Right kidney (tissue), 1 donor: Measurements from ENCODE around the gene HAUS7.
"Not testable (repeated sequence)": the region's sequence is repeated elsewhere in the genome, so short reads cannot be mapped to it uniquely, and the experiment has no call there.

Experiments used
- DNase-seq: peaks from one replicate; pipeline ENCODE4 v3.0.0-alpha.2; 2016

Gene HAUS7

GRCh38 chrX:153410888-153411254 lies 59.5 kb downstream of the HAUS7 start:
- DNase-seq, result no peak

- DNase-seq, result no peak
These were observed 60.0 kb downstream of the HAUS7 start for GRCh38 chrX:153410373-153410772.

DNA sequence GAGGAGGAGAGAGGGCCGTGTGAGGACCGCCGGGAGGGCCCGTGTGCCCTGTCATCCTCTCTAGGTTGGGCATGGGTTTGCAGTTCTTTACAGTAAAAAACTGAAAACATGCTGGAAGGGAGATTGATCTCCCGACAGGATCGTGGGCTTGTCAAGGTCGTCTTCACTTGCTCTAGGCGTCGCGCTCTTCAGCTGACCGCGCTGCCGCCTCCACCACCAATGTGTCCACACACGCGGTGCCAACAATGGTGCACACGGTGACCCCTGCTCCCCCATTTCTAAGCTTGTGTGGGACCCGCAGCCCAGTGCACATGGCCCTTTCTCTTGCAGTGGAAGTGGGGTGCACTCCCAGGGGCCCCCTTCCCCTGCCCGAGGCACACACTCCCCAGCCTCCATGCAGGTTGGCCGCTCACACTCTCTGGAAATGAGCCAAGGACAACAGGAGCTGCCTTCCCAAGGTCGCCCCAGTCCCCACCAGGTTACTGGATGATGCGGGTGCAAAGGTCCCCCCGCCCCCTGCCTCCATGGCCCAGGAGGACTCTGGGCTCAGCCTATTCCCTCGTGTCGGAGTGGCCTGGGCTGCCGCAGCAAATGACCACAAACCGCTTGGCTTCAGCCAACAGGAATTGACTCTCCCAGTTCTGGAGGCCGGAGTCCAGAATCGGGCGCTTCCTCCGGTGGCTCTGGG lies 60.8 kb downstream of the HAUS7 start:
- DNase-seq, result no peak

GRCh38 chrX:153408871-153409351 lies 61.5 kb downstream of the HAUS7 start:
- DNase-seq, result no peak

- DNase-seq, result no peak
These were observed 62.1 kb downstream of the HAUS7 start for GRCh38 chrX:153408221-153408721.

- no peak for DNase-seq
These were observed 62.6 kb downstream of the HAUS7 start for GRCh38 chrX:153407736-153408135.

GRCh38 chrX:153406903-153407302 lies 63.5 kb downstream of the HAUS7 start:
- DNase-seq, result no peak

DNA sequence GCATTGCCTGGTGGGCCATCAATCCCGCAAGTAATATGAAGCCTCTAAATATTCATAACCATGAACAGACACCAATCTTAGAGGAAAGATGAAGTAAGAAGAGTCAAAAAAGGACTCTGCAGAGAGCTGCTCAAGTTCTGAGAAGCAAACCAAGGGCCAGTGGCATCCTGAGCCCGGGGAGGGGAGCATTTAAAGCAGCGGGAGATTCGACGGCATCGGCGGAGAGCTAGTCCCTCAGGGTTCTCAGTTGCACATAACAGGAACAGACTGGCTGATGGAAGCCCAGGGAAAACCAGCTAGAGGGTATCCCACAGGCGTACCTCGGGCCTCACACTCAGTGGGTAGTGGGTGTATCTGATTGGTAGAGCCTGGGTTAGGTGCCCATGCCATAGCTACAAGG lies 64.4 kb downstream of the HAUS7 start:
- no peak for DNase-seq

GRCh38 chrX:153405426-153405825 lies 65.0 kb downstream of the HAUS7 start:
- no peak for DNase-seq

DNA sequence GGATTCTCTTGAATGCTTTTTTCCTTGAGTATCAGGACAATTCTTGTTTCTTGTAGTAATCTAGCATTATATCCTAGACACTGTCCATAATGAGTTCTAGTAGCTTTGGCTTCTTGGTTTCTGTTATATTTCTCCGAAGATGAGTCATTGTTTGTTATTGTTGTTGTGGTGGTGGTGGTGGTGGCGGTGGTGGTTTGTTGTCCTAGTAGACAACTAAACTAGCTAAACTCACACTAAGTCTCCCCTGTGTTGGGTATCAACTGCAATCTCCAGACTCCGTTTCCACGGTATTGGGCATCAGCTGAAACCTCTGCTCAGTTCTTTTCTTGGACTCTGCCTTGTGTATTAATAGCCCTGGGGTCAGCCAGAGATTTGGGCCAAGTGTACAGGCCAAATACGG lies 66.0 kb downstream of the HAUS7 start:
- not testable (repeated sequence) for DNase-seq

DNA sequence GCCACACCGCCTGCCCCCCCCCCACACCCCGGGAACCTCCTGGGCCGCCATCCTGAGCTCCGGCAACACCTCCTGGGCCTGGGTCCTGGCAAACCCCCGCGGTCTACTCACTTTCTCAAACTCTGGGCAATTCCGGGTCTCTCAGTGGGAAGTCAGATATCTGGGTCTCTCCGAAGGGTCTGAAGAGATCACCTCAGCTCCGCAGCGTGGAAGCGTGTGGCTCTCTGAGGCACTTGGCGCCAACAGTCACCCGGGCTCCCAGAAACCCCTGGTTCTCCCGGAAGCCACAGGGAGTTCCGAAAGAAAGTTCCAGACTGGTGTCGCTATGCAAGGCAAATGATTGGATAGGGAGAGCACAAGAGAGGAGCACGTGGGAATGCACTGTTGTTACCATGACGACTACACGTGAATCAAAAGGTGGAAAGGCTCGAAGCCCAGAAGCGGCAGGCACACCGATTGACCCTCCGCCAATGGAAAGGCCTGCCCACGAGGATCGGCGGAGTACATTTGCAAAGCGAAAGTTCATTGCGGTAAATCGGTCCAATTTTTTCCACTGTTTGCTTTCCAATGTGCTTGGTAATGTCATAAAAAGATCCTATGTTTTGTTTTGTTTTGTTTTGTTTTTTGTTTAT lies 69.1 kb downstream of the HAUS7 start, which contains the start of gene PNMA6E:
Gene PNMA6E, minus strand, starts transcription at position 218 of the 632 bp plus-strand sequence. CDS start 2,501 bp downstream, outside the sequence.
- DNase-seq, result no peak

DNA sequence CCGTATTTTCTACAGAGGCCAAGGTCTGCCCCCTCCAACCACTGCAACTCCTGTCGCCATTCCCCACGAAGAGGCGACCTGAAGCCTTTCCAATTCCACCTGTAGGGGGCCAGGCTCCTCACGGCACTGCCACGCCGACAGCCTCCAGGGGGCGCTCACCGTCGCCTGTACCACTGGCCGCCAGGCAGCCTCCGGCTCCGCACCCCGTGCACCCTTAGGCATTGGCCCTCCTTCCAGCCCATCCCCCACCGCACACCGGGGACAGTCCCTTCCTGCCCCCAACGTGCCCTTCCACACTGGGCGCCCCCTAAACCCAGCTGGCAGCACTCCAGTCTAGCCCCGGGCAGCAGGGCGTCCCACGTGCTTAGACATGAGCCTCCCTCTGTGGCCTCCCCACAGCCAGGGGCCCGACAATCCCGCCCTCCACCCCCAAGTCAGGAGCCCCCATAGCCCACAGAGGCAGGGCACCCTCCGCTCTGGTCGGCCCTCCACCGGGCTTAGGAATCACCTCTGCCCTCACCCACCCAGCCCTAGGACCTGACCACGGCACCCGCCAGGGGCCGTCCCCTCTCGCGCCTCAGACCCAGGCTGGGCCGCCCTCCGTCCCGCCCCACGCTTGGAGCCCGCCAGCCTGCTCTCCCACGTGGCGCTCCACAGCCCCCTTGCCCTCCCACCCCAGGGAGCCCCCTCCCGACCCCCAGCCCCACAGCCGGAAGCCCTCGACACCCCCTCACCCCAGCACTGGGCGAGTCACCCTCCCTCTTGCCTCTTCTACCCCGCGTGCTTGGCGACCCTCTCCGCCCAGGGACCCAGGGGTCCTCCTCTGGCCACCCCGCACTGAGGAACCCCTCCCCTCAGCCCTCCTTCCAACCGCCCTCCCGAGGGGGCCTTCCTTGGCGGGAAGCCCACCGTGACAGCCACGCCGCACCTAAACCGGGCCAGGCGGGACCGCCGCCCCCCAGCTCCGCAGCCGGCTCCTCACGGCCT lies 69.9 kb downstream of the HAUS7 start:
- DNase-seq, result no peak

DNA sequence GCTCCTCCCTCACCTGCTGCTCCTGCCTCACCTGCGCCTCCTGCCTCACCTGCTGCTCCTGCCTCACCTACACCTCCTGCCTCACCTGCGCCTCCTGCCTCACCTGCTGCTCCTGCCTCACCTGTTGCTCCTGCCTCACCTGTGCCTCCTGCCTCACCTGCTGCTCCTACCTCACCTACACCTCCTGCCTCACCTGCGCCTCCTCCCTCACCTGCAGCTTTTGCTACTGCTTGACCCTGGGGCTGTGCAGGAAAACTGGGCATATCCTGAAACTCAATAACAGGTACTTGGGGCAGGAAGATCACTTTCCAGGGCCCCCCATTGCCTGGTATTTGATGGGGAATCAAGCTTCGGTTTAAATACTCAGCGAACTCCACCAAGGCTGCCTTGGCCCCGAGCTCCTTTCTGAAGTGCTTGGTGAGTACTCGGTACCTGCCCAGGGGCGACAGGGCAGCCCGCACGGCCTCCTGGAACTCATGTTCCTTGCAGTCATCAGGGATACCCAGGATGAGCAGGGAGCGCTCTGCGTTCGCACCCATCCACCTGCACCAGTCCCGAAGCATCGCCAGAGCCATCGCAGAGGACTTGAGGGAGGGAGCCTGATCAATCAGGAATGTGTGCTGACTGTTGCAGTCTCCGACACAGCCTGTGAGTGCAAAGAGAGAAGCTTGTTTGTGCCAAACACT lies 72.0 kb downstream of the HAUS7 start:
- no peak for DNase-seq
